Left ventricle myocardium inferior (tissue), 1 donor: ENCODE results near the gene MANEAL. TPM values are rescaled to one million over a fixed set of nuclear protein-coding genes. Genes with fewer than 3 reads are reported as not detected.

Experiments
- DNase-seq: peaks from one replicate; pipeline ENCODE4 v3.0.0-alpha.2; 2020
- H3K27ac ChIP-seq: fragments of 200-600 bp; replicated peaks from 2 replicates; pipeline ENCODE4 v1.8.0; 2021
- H3K27me3 ChIP-seq: fragments of 200-600 bp; 2 replicates; pipeline ENCODE4 v1.8.0; 2021; ENCODE audit warnings: low read depth
- H3K36me3 ChIP-seq: fragments of 200-600 bp; 2 replicates; pipeline ENCODE4 v1.8.0; 2021
- H3K4me1 ChIP-seq: fragments of 200-600 bp; 2 replicates; pipeline ENCODE4 v1.8.0; 2021
- H3K4me3 ChIP-seq: fragments of 200-600 bp; 2 replicates; pipeline ENCODE4 v1.8.0; 2021; ENCODE audit warnings: mild to moderate bottlenecking, moderate library complexity
- H3K9me3 ChIP-seq: fragments of 200-600 bp; replicated peaks from 2 replicates; pipeline ENCODE4 v1.8.0; 2021
- CTCF ChIP-seq: fragments of 200-600 bp; IDR thresholded peaks from 2 replicates; pipeline ENCODE4 v1.8.0; 2021; ENCODE audit warnings: antibody characterized with exemption, mild to moderate bottlenecking, borderline replicate concordance
- intact Hi-C: fragments of 100-400 bp; cut with micrococcal nuclease; formaldehyde crosslinking; loops from one replicate; pipeline ENCODE4 v1.11.0; 2022
- long read RNA-seq: library from polyadenylated mRNA; unstranded; transcript quantifications from one replicate; pipeline ENCODE4 v2.0.0, GENCODE V29; 2021
- total RNA-seq: library from RNA; stranded (reverse); fragmentation: NEBNext Ultra II Directional; extraction: Animal tissue kit (Norgen Biotek cat#: 25700); gene quantifications from one replicate; pipeline ENCODE4 v1.2.1, GENCODE V29; 2021
- donor health status: DM: no; HTN: yes; CAD: no; lungs with severe emphysema.

The MANEAL gene, protein sequence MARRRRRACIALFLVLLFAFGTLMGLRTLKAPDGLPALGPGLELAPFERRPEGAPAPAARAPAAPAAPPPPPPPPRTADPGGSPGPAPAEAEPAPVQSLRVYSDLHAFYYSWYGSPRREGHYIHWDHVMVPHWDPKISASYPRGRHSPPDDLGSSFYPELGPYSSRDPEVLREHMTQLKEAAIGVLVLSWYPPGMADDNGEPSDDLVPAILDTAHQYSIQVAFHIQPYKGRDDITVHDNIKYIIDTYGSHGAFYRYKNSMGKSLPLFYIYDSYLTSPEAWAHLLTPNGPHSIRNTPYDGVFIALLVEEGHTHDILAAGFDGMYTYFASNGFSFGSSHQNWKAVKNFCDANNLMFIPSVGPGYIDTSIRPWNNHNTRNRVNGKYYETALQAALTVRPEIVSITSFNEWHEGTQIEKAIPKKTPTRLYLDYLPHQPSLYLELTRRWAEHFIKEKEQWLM
- 1.9 TPM for total RNA-seq
- long read RNA-seq, partial matches to known transcripts = 1 of 7 reads
- long read RNA-seq, other reads (novel, unspliced or antisense) = 1 of 7 reads

GRCh38 chr1:37793773-37794371 lies at the start of gene MANEAL:
MANEAL (plus strand) TSS chr1:37793847; CDS start chr1:37794183, 336 bp downstream.
- H3K4me1 ChIP-seq = peaks cover 23% of the 10 kb centered on the region
- H3K27ac ChIP-seq = no peak within 1 kb of the TSS
- DNase-seq = peak; percentile 32
- H3K36me3 ChIP-seq = no peaks in the 10 kb centered on the region
- intact Hi-C loops = no loop called here
- H3K27me3 ChIP-seq = peaks cover 31% of the 10 kb centered on the region
- H3K9me3 ChIP-seq = no peaks in the 10 kb centered on the region
- no peak for TF ChIP-seq CTCF
- H3K4me3 ChIP-seq = peak within 1 kb of the TSS; percentile 72

GRCh38 chr1:37746806-37747205 lies 46.8 kb upstream of the MANEAL start:
- intact Hi-C loops = no loop called here
- Histone ChIP-seq H3K4me1 (no peaks in the 10 kb centered on the region), H3K9me3 (peaks cover 15% of the 10 kb centered on the region), H3K4me3 (no peak overlapping the region), H3K27ac (no peak overlapping the region), H3K36me3 (no peaks in the 10 kb centered on the region), H3K27me3 (peaks cover 96% of the 10 kb centered on the region)
- no peak for TF ChIP-seq CTCF
- DNase-seq = no peak

GRCh38 chr1:37748565-37748964 lies 45.1 kb upstream of the MANEAL start:
- Histone ChIP-seq H3K9me3 (peaks cover 15% of the 10 kb centered on the region), H3K27ac (no peak overlapping the region), H3K36me3 (no peaks in the 10 kb centered on the region), H3K27me3 (peaks cover 96% of the 10 kb centered on the region), H3K4me1 (no peaks in the 10 kb centered on the region), H3K4me3 (no peak overlapping the region)
- no peak for DNase-seq
- TF ChIP-seq CTCF = no peak
- intact Hi-C loops = no loop called here

- H3K4me3 ChIP-seq = peak overlapping the region; percentile 51
- intact Hi-C loops = no loop called here
- no peak for DNase-seq
- H3K27ac ChIP-seq = no peak overlapping the region
- peaks cover 5% of the 10 kb centered on the region for H3K9me3 ChIP-seq
- H3K27me3 ChIP-seq = peaks cover 99% of the 10 kb centered on the region
- no peaks in the 10 kb centered on the region for H3K36me3 ChIP-seq
- no peak for TF ChIP-seq CTCF
- H3K4me1 ChIP-seq = no peaks in the 10 kb centered on the region
Measured at GRCh38 chr1:37752213-37752582, 41.4 kb upstream of the MANEAL start.

DNA sequence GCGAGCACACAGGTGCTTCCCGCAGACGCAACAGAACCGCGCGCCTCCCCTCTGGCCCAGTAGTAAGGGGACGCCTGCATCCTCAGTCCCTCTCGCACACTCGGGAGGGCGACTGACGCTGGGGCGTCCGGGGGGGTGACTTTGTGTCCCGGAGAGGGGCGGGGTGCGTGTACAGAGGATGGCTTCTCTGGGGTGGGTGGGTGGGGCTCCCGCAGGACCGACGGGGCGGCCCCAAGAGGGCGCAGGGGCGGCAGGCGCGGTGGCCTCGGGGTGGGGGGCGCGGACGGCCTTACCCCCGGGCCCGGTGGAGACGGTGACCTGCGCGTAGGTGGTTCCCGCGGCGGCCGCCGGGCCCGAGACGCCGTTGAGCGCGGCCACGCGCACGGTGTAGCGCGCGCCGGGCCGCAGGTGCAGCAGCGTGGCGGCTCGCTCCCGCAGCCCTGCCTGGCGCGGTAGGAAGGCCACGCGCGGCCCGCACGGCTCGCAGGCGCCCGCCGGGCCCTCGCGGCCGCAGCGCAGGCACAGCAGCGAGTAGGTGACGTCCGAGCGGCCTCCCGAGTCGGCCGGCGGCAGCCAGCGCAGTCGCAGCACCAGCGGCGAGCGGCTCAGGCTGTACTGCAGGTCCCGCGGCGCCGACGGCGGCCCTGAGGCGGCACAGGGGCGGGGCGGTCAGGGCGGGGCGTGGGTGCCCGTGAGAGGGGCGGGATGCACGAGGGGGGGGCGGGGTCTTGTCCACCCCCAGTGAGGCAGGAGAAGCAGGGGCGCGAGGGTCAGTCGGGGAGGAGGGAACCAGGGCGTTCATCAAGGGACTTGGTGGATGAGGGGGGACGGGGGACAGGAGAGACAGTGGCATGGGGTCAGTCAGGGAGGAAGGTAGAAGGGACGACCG lies 40.8 kb upstream of the MANEAL start:
- Histone ChIP-seq H3K4me1 (no peaks in the 10 kb centered on the region), H3K4me3 (peak overlapping the region; percentile 51), H3K36me3 (no peaks in the 10 kb centered on the region), H3K27me3 (peaks cover 99% of the 10 kb centered on the region), H3K27ac (no peak overlapping the region), H3K9me3 (no peaks in the 10 kb centered on the region)
- intact Hi-C loops = no loop called here
- TF ChIP-seq CTCF = no peak
- DNase-seq = no peak
